Stomach (tissue), 4 donors: Measurements from ENCODE around the gene CTIF.

Source experiments
- CTCF ChIP-seq, 7 experiments: fragments of 450-650 bp in 4 of 7; fragments of 200-600 bp in 3 of 7; sonication (generic) in 3 of 7; IDR thresholded peaks; one replicate each; pipeline ENCODE4 v1.5.1; 2016 to 2019; ENCODE audit warnings: antibody characterized with exemption in 7 of 7, control low read depth in 2 of 7, mild to moderate bottlenecking in 1 of 7
- POLR2A ChIP-seq, 4 donors: fragments of 450-650 bp; IDR thresholded peaks; one replicate each; pipeline ENCODE4 v1.6.1; 2016; ENCODE audit warnings: antibody characterized with exemption in 4 of 4, control low read depth in 2 of 4, mild to moderate bottlenecking in 1 of 4, moderate library complexity in 1 of 4

GRCh38 chr18:48884306-48884705 lies 345.5 kb downstream of the CTIF start:
- TF ChIP-seq CTCF (IDR thresholded peaks at IDR 0.05), result no peak
- no peak for TF ChIP-seq POLR2A (IDR thresholded peaks at IDR 0.05)
